Fibroblast of skin of back (primary cell): ENCODE results near the gene ICE1. TPM values are rescaled to one million over a fixed set of nuclear protein-coding genes. Genes with fewer than 3 reads are reported as not detected.
"Not testable (repeated sequence)": the region's sequence is repeated elsewhere in the genome, so short reads cannot be mapped to it uniquely, and the experiment has no call there.

Source experiments
- DNase-seq: peaks from one replicate; pipeline ENCODE4 v3.0.0-alpha.2; 2013
- polyA plus RNA-seq, 2 experiments: library from polyadenylated mRNA; unstranded; fragments of 120-200 nt; gene quantifications; one replicate each; pipeline ENCODE4 v1.2.1, GENCODE V29; 2013; ENCODE audit not compliant: insufficient read length in 2 of 2

Gene ICE1, protein sequence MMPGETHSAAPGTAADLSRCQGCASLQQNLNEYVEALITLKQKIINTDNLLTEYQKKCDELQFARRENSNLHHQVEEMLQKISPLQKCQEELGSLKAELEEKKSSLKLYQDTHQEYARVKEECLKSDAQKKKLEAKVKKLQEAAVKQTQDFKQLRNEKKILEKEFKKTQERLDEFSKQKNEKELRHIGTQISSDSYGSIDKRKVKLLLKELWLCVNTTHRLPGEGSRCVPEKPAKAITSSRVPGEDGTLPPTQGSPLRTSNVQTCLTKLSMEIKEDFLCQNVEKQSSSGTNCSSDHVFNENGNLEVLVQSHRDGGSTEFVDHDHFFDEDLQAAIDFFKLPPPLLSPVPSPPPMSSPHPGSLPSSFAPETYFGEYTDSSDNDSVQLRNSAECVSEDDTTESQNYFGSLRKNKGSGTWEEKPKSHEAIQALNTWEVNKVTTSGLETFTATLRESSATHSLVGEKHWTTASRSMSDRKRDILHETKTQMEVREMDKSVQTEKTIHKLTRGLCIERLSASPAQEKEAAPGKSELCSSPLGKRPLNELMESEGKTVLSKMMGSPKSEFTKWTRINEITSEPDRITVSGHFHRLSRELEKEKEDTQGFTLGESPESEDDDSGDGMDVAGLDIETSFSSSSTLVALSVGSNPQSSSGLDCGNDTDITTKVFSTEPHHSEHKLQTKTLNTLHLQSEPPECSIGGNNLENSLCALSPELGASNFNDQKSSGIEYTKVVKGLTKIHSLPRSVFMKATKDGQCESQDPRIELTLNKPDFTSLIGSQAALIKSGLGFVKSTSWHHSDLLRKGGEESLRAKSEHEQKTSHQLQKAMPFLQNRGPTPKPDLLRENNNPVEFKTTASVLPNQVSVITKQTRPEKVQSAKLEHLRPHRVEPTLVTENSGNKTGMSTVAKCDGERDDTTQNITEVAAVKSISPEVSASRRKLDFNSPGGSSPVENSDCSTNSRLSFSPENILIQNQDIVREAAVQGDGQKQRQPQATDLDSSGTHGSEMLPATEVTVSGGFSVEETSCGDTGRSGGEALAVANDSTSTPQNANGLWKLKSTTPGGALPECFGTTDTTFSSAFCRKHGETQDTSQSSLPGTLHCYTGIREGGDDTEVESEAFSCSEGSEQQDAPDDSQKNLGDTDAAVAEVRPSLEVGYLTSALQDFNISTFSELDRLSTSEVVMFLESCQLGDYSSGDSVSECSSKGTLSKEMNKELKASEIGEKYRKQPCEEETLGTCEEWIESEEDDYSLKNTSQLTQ (N-terminal part only)
- 16.5 TPM for polyA plus RNA-seq (2013, experiment 1 of 2; ENCODE audit: insufficient read length)
- polyA plus RNA-seq (2013, experiment 2 of 2; ENCODE audit: insufficient read length) = 15.3 TPM

DNA sequence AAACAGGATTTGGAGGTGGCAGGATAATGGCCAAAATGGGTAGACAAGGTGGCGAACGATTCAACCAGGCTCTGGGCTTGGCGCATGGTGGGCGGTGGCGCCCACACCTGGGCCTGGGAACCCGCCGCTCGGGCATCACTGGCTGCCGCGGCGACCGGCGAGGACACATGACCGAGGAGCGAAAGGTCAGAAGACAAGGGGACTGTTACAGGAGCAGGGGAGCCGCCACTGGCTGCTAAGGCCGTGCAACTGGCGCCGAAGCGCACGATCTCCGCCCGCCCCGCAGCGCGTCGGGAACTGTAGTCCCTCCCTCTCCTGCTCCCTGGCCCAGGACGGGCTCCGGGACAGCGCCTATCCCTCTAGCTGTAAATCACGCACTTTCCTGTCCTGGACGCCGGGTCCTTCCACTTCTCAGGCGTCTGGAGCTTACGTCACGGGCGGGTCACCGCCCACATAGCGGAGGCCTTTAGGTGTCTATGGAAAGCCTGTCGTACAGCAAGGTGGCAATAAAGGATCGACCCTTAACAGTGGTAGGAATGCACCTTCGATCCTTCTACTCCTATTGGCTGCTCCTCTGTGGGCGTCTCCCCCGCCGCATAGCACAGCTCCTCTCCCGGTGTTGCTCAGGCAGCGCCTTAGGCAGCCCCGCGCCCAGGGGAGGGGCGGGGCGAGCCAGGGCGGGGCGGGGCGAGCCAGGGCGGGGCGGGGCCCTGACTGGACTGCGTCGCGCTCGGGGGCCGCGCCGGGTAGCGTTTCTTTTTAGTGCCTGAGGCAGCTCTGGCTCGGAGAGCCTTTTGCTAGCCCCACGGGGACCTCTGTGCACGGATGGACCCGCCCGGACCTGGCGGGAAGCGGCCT is at the start of gene ICE1:
ICE1 (plus strand) TSS at position 717 of the 858 bp plus-strand sequence. CDS start 239 bp downstream, outside the sequence.
- peak; percentile 97 for DNase-seq

DNA sequence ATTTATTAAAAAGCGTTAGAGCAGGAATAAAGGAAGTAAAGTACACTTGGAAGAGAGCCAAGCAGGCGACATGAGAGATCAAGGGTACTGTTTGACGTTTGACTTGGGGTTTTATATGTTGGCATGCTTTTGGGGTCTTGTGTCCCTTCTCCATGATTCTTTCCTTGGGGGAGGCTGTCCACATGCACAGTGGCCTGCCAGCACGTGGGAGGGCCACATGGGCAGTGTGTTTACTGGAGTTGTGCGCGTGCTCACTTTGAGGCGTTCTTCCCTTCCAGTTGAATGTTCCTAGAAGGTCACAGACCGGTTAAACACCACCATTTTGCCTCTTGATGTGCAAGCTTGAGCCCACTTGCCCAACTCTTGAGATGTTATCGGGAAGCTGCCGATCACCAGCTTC is 49.5 kb upstream of the ICE1 start:
- no peak for DNase-seq

DNA sequence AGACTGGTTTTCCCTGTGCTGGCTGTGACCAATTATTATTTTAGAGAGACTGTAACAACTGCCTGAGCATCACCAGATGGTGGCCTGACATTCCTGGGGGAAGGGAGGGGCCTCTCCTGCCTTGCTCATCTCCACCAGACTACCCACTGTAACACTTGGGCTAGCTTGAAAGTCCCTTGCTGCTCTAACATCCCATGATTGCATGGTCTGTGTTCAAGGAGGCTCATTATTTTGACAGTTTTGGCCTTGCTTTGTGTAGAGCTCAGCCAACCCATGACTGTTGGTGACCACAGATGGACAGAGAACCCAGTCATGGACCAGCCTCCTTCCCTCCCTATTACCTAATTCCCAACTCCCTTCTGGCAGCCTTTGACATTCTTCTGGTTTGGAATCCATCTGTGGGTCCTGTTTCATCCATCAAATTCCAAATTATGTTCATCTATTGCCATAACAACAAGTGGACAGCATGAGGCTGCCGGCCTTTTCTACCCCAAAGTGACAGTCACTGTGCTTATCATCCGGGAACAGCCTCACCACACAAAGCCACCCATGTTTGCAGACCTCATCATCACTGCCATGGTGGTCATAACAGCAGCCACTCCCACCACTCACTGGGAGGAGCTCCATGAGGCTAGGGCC is 49.0 kb upstream of the ICE1 start:
- peak; percentile 38 for DNase-seq

DNA sequence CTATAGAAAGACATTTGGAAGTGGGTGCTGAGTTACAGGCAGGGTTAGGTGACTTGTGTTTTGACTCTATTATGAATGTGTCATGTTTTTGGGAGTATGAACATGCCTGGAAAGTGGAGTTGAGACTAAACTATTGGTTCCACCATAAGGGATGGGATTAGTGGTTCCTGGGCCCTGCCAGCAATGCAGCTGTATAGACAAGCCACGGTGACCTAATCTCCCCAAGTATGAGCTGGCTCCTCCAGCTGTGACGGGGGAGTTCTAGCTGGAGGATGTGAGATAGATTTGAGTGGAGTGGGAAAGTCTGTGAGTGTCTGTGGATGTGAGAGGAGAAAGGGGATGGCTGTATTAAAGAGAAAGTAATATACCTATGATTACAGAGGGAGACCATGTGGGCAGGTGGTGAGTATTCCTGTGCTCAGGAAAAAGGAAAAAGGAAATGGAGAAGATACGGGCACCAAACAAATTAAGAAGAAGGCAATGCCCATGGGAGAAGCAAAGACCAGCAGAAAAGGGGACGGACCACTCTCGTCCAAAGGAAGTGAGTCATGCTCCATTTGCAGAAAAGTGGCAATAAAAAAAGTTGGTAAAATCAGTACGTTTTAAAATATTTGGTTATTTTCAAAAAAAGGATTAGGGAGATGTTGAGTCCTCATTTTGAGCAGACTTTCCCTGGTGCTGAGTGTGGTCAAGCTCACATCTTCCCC is 48.3 kb upstream of the ICE1 start:
- peak; percentile 88 for DNase-seq

DNA sequence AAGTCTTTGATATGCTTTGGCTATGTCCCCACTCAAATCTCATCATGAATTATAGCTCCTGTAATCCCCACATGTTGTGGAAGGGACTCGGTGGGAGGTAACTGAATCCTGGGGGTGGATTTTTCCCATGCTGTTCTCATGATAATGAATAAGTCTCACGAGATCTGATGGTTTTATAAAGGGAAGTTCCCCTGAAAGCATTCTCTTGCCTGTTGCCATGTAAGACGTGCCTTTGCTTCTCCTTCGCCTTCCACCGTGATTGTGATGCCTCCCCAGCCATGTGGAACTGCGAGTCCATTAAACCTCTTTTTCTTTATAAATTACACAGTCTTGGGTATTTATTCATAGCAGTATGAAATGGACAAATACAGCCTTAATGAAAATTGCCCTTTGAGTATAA is 44.7 kb upstream of the ICE1 start:
- DNase-seq = no peak

DNA sequence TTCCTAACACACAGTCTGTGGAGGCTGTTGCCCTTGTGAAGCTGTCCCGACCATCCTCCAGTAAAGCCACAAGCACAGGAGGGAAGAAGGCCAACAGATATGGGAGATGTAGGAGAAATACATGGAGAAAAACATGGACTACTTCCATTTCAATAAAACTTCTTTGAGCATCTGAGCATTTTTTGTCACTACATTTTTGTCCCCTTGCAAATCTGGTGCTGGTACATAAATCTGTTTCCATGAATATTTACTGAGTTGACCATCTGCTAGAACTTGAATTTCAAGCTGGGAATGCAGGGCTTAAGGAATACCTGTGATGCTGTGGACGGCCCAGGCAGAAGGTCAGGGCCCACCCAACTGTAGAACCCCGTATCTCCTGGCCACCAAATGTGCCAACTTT is 43.9 kb upstream of the ICE1 start:
- no peak for DNase-seq

DNA sequence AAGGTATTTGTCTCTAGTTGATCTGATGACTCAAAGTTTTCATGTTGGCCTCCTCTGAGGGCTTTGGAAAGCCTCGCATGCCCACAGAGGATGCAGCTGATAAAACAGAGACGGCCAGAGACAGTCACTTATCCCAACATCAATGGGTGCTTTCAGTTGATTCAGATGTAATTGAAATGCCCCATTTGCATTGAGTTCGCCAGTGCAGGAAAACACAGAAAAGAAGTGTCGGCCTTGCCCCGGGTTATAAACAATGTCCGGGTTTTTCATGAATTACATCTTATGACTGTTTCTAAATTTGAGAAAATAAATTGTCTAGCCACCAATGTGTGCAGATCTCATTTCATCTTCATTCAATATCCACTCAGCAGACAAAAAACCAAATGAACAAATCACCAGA is 42.2 kb upstream of the ICE1 start:
- peak; percentile 38 for DNase-seq

DNA sequence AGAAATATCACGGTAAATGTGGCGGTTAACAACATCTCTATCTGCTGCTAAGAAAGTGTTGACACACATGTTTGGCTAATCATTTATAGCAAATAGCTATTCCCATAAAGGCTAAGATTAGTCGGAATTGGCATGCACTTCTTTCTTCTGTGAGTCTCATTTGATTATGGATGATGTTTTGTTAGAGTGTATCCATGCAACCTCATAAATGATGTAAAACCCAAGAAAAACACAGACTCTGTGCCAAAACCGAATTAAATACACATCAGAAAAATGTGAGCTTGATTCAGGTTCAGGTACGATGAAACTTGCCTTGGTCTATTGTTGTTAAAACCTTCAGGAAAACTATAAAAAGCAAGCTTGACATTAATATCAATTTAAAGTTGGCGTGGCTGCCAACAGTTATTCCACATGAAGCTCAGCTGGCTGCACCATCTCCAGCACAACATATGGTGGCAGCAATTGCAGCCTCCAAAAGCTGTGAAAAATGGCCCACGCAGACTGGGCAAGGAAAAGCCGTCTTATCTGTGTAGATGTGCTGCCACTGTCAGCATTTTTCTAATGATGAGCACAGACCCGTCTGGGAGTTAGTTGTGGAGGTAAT is 41.1 kb upstream of the ICE1 start:
- DNase-seq = no peak

DNA sequence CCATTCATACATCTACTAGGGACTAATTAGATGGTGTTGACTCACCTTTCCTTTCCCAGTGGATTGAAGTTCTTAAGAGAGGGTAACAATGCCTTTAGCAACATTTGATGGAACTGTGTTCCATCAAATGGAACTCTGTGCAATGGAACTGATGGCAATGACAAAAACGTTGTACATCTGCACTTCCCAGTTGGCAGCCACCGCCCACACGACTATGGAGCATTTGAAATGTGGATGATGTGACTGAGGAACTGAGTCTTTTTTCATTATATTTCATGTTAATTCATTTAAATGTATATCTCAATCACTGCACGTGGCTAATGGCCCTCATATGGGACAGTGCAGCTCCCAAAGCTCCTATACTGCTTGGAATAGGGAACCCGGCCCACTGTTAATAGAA is 39.0 kb upstream of the ICE1 start:
- no peak for DNase-seq

DNA sequence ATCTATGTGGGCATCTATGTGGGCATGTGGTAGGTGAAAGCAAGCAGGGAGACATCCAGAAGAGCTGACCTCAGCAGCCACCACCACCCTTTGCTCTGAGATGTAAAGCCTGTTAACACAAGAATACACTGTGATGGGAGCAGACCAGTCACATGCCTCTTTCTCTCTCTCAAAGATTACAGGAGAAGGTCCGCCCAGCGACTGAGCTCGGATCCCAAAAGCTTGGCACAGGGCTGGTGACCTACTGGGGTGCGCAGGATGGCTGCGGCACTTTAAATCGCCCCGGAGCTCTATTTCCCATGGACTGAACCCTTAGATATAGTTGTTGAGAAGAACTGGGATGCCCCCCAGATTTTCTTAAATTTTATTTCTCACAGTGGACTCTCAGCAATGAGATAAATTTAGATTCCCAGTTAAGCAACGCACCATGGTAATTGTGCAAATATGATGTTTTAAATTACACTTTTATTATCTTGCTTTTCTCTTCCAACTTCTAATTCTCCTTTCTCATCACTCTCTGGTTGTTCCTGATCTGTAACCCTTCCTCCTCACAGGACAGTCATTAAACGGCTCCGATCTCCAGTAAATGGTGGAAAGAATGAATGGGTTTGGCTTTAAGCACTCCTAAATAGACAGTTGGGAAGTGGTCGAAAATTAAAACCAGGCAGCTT is 37.7 kb upstream of the ICE1 start:
- no peak for DNase-seq

DNA sequence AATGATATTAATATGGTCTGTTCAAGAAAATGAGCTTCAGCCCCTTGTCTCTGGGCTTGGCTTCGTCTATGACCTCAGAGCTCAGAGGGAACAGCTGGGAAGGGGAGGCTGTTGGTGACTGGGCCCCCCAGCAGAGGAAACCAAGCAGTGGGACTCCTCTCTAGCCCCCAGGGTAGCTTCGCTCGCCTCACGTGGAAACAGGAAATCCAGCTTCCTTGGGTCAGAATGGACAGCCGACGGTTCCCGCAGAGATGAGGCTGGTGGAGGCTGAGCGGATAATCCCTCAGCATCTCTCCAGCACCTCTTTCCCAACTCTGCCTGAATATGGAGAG is 37.2 kb upstream of the ICE1 start:
- DNase-seq = no peak

DNA sequence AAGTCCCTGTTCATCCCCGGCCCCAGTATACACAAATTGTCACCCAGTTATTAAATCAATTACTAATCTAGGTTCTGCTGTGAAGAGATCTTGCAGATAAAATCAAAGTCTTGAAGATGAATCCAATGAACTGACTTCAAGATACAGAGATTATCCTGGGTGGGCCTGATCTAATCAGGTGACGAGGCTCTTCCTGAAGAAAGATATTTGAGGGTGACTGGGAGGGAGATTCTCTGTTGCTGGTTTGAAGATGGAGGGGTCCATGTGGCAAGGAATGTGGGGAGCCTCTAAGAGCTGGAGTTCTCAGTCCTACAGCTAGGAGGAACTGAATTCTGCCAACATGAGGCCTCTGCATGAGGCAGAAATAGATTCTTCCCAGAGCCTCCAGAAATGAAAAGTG is 36.1 kb upstream of the ICE1 start:
- no peak for DNase-seq

DNA sequence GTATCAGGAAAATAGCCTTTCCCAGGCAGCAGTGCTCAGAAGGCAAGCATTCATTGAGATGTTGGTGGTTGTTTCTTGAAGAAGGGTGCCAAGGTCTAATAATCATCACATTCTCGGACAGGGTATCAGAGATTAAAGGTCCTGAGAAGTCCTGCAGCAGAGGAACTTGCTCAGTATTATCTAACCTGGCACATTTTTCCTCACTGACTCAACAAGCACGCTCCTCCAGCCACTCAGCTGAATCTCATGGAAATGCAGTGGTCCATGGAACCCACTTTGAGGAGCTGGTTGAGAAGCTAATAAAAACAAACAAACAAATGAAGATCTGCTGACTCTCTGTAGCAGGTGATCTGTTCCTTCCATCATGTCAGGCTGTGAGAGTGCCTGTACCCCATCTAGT is 35.3 kb upstream of the ICE1 start:
- no peak for DNase-seq

DNA sequence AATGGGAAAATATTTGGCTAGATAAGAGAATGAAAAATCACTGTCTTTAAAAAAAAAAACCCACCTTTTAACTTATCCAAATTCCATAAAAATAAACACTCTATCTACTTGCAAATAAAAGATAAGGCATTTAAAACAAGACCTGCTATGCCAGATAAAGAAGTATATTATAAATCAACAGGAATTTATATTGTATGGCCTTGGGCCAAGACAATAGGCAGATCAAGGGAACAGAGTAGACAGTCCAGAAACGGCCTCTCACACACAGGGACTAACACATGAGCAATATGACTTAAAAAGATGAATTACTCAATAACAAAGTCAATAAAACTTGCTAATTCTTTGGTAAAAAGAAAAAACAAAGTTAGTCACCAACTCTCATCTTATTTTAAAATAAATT is 34.7 kb upstream of the ICE1 start:
- no peak for DNase-seq

DNA sequence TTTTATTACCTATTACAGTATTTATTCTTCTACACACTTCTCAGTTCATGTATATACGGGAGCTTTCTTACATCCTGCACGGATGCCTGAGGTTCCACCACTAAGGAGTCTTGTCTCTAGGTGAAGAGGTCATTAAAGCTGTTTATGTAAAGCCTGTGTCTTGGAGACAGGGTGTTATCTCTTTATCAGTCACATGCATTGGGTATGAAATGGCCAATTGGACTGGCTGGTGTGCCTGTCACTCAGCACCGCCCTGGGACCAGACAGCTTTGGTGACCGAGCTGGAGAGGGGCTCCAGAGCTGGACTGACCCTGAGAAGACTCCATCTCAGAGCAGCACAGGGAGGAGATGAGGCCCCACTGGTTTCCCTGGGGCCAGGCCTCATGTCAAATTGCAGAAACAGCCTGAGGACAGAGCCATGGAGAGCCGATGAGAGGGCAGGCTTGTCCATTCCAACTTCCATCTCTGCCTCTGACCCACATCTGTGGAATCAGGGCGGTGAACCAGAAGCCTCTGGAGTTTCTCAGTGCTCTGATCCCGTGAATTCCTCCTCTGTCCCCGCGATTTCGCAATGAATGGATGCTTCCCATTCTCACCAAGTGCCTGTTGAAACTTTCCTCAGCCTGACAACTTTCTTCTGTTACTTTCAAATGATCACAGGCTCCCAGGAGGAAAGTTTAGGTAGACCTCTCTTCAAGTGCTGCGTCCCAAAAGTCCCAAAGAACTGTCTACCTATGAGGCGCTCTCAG is 32.2 kb upstream of the ICE1 start:
- not testable (repeated sequence) for DNase-seq

DNA sequence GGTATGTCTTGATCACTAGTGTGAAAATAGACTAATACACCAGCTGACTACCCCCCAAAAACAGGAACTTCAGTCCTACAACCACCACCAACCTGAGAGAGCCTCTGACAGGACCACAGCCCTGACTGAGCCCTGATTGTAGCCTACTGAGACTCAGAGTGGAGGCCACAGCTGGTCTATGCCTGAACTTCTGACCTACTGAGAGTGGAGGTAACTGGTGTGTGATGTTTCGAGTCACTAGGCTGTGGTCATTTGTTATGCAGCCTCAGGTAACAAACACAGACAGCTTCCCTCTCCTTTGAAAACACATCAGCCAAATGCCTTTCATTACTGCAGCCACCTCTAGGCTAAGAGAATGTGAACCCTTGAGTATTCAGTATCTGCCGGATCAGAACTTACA is 30.0 kb upstream of the ICE1 start:
- DNase-seq = not testable (repeated sequence)

DNA sequence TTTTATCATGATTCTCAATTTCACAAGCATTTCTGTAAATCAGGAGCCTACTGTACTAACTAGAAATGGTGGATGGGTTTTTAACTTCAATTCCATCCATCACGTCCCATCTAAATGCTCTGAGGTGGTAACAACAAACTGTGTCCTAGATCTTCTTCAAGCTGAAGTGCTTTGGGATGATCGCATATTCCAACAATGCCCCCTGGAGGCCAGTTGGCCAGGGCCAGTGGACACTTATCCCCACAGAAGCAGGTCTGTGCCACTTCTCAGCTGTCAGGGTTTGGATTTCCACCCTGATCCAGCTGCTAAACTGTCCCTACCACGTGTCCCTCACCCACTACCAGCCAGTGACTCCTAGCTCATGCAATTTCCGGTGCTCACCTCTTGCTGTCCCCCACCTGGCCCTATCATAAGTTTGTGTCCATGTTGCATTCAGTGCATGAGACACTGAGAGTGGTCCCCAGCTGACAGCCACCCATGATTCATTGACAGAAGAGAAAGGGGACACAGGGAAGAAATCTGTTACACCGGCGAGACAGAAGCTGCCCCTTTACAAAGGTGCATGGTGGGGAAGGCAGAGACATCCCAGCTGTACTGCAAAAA is 28.0 kb upstream of the ICE1 start:
- DNase-seq = peak; percentile 60

DNA sequence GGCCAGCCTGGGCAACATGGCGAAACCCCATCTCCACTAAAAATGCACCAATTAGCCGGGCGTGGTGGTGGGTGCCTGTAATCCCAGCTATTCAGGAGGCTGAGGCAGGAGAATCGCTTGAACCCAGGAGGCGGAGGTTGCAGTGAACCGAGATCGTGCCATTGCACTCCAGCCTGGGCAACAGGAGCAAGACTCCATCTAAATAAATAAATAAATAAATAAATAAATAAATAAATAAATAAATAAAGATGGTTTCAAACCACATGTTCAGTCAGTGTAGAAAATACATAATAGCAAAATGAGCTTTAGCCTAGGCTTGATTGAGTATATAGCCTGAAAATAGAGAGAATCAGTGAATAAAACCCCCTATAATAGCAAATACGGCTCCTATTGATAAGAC is 27.4 kb upstream of the ICE1 start:
- not testable (repeated sequence) for DNase-seq
